RPMI7951 (cell line): Measurements from ENCODE around the gene TP63. TPM values are rescaled to one million over a fixed set of nuclear protein-coding genes. Genes with fewer than 3 reads are reported as not detected.

Experiments used
- DNase-seq: peaks from one replicate; pipeline ENCODE4 v3.0.0-alpha.2; 2012; ENCODE audit warnings: low read depth
- total RNA-seq: library from RNA; depleted of rRNA; stranded (reverse); fragments of >200 nt; shearing (Covaris generic); gene quantifications from 2 replicates; pipeline ENCODE4 v1.2.3, GENCODE V29; 2014

TP63 gene
- total RNA-seq, 1 experiment from 2014 or later: 22.3 TPM

- DNase-seq: no peak
Measured at GRCh38 chr3:189683546-189684255, 52.5 kb downstream of the TP63 start.

GRCh38 chr3:189684317-189684716 is 53.1 kb downstream of the TP63 start:
- DNase-seq: no peak

GRCh38 chr3:189685291-189685690 is 54.1 kb downstream of the TP63 start:
- DNase-seq: no peak

- peak; percentile 83 for DNase-seq
Measured at GRCh38 chr3:189685860-189686259, 54.7 kb downstream of the TP63 start.

- DNase-seq: no peak
Measured at GRCh38 chr3:189687475-189687874, 56.3 kb downstream of the TP63 start.

- no peak for DNase-seq
Measured at GRCh38 chr3:189688262-189688661, 57.1 kb downstream of the TP63 start.

GRCh38 chr3:189689625-189690024 is 58.4 kb downstream of the TP63 start:
- DNase-seq: no peak

GRCh38 chr3:189690237-189690636 is 59.0 kb downstream of the TP63 start:
- DNase-seq: no peak

- no peak for DNase-seq
Measured at GRCh38 chr3:189690672-189691071, 59.5 kb downstream of the TP63 start.

- DNase-seq: no peak
Measured at GRCh38 chr3:189695400-189695799, 64.2 kb downstream of the TP63 start.

- DNase-seq: no peak
Measured at GRCh38 chr3:189698811-189699210, 67.6 kb downstream of the TP63 start.

GRCh38 chr3:189699885-189700284 is 68.7 kb downstream of the TP63 start:
- DNase-seq: no peak

DNA sequence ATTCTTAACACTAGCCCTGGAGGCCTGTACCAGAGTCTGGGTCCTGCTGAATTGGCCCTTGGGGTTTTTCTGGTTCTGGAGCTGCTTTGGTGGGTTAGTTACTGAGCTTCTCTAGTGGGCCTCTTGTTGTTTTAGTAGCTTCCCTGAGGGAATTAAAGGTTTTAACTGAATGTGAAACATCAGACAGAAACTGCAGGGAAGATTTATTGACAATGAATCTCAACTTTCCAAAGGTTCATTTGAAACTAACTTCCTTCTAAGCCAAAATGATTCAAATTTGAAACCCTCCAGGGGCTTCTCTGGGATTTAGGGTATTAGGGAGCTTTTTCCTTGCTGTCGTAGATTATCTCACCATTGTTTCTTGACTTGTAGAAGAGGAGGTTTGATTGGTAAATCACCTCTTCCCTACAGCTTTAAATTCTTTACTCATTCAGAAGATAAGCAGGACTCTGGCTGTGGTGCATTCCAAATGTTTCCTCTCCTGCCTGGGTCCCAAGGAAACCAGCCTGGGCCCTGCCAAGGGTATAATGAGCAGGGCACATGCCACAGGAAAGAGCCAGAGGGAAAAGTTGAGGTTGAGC is 71.0 kb downstream of the TP63 start:
- DNase-seq: peak; percentile 58

- no peak for DNase-seq
Measured at GRCh38 chr3:189703865-189704264, 72.7 kb downstream of the TP63 start.

DNA sequence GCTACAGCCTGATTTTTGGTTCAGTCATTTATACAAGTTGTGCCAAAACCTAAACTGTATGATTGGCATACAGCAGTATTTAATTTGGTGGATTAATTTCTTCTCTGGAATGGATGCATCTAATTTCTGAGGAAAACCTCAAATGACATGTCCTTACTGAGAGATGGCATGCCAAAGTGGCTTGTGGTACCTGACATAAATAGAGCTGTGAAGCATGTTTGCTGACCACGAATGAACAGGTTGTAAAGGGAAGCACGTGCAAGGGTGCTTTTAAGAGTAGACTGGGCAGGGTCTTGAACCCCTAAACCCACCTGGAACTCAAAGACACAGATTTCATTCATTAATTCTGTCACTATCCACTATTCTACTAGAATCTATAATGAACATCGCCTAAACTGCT is 77.2 kb downstream of the TP63 start:
- DNase-seq: no peak

DNA sequence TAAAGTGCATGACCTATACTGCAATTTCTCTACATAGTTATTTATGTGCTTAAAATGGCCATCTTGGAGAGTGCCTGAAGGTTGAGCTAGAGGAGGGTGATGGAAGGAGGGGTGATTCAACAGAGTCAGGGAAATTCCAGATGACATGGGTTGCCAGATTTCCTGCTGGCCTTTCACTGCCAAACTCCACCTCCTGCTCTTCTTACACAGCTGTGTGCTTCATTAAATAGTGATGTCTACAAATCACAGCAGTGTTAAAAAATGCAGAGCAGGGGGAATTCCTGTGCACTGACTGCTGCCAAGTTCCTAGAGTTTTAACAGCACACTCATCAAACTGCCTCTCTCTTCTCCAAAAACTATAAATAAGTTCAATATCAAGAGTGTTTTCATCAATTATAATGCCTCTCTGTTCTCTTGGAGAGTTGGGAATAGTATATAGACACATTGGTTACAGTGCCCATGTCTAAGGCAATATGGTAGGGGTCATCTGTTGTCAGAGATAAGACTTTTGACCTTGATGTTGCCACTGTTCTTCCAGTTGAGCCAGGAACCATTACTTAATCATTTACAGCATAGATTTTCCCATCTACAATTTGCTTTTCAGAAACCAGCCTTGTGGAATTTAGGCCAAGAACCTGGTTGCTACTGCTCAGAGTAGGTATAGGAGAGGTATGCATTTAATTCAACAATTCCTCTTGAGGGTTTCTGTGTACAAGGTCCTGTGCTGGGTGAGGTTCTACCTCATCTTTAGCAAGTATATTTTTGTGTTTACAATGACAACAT is 79.6 kb downstream of the TP63 start:
- peak; percentile 99 for DNase-seq

DNA sequence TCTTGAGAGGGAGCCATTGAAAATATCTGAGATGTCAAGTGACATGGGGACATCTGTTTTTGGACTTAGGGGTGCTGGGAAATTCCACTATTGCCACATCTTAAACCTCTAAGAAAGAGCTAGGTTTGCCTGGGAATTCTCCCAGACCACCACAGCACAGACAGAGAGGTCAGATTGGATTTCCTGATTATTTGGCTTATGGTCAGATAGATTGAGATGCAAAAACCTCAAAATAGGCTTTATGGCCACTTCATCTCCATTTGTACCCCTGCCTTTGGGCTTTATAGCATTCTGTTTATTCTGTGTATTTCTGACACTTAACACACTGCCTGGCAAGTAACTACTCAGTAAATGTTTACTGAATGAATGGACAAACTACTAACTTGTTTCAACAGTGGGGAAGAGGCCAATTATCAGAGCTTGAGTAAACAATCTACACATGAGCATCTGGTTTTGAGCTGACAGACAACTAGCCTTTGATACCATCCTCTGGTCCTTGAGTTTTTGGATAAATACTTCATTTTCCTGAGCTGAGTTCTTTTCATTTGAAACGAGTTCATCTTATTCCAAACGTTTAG is 81.8 kb downstream of the TP63 start:
- peak; percentile 90 for DNase-seq

- DNase-seq: peak; percentile 97
Measured at GRCh38 chr3:189714991-189715961, 84.1 kb downstream of the TP63 start.

- no peak for DNase-seq
Measured at GRCh38 chr3:189718215-189718614, 87.0 kb downstream of the TP63 start.

DNA sequence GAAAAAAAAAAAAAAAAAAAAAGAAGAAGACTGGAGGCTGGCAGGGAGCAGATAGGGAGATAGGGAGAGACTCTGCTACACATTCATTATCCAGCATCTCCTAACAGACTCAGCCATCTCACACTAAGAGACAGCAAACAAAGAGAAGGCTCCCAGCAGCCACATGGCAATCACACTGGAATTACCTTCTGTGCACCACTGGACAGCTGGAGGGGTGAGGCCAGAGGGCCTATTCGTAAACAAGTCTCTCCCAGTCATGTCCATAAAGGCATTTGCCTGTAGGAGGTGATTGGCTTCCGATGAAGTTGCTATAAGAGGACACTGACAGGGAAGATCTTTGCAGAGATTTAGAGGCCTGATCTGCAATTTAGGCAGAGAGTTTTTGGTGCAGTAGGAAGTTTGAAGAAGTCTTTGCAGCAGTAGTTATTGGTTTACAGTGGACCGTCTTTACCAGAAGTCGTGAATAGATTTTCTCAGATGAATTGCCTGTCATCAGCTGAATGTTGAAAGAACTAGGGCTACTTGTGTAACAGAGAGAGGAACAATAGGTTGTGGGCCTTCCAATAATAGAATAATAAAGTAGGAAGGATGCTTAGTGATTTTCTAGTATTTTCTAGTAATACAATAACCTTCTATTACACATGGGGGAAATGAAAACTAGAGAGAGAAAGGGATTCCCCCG is 89.7 kb downstream of the TP63 start:
- DNase-seq: peak; percentile 43
